Colonic mucosa (tissue), 4 donors: ENCODE measurements around the gene TMEM150C. TPM values are rescaled to one million over a fixed set of nuclear protein-coding genes. Genes with fewer than 3 reads are reported as not detected.

Source experiments
- DNase-seq: peaks from one replicate; pipeline ENCODE4 v3.0.0-alpha.2; 2020
- H3K27ac ChIP-seq: fragments of 200-600 bp; one replicate; pipeline ENCODE4 v1.8.0; 2021
- H3K27me3 ChIP-seq: fragments of 200-600 bp; one replicate; pipeline ENCODE4 v1.8.0; 2021
- H3K36me3 ChIP-seq: fragments of 200-600 bp; one replicate; pipeline ENCODE4 v1.8.0; 2021
- H3K4me1 ChIP-seq: fragments of 200-600 bp; one replicate; pipeline ENCODE4 v1.8.0; 2021; ENCODE audit warnings: mild to moderate bottlenecking
- H3K4me3 ChIP-seq: fragments of 200-600 bp; one replicate; pipeline ENCODE4 v1.8.0; 2021
- H3K9ac ChIP-seq, 2 donors: one replicate each; pipeline ENCODE4 v1.7.0; 2013; ENCODE audit warnings: control low read depth in 2 of 2, low read depth in 2 of 2, low read length in 2 of 2
- H3K9me3 ChIP-seq: fragments of 200-600 bp; one replicate; pipeline ENCODE4 v1.8.0; 2021
- intact Hi-C: fragments of 100-400 bp; cut with DNase I; formaldehyde crosslinking; loops from one replicate; pipeline ENCODE4 v1.14.1; 2022
- total RNA-seq, 2 donors: library from RNA; stranded (reverse); fragmentation: NEBNext Ultra II Directional in 1 of 2; extraction: Animal tissue kit (Norgen Biotek cat#: 25700) in 1 of 2; gene quantifications; one replicate each; pipeline ENCODE4 v1.2.1, GENCODE V29; 2021
- TF ChIP-seq, protein P1 (sequence below): fragments of 200-600 bp; IDR thresholded peaks from one replicate; pipeline ENCODE4 v1.8.0; 2022; ENCODE audit warnings: antibody characterized with exemption, mild to moderate bottlenecking
- donor health status: healthy.
- donor health status: DM: no; HTN: no; CAD: no.
- donor health status: DM: no; HTN: no; CAD: no.

TMEM150C gene
- total RNA-seq, 2 donors from 2014 or later, result 1.2 to 2.5 TPM

DNA sequence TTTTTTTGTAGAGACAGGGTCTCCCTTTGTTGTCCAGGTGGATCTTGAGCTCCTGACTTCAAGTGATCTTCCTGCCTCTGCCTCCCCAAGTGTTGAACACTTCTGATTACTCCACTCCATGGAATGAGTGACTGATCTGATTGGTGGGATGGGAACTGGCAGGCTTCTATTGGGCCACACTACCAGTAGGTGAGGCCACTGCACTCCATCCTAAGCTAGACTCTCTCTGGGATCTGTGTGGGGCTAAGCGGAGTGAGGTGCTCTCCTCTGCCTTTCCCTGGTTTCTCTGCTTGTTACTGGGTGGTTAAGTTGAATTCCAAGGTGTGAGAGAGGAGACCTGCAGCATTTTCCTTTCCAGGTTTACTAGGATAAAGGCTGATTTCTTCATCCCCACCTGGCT lies 72.7 kb downstream of the TMEM150C start:
- H3K4me3 ChIP-seq, result no peak overlapping the region
- H3K9me3 ChIP-seq, result no peaks in the 10 kb centered on the region
- intact Hi-C loops, result no loop called here
- no peaks in the 10 kb centered on the region for H3K27me3 ChIP-seq
- no peak overlapping the region for H3K9ac ChIP-seq
- DNase-seq, result no peak
- no peak overlapping the region for H3K27ac ChIP-seq
- TF ChIP-seq, protein P1, sequence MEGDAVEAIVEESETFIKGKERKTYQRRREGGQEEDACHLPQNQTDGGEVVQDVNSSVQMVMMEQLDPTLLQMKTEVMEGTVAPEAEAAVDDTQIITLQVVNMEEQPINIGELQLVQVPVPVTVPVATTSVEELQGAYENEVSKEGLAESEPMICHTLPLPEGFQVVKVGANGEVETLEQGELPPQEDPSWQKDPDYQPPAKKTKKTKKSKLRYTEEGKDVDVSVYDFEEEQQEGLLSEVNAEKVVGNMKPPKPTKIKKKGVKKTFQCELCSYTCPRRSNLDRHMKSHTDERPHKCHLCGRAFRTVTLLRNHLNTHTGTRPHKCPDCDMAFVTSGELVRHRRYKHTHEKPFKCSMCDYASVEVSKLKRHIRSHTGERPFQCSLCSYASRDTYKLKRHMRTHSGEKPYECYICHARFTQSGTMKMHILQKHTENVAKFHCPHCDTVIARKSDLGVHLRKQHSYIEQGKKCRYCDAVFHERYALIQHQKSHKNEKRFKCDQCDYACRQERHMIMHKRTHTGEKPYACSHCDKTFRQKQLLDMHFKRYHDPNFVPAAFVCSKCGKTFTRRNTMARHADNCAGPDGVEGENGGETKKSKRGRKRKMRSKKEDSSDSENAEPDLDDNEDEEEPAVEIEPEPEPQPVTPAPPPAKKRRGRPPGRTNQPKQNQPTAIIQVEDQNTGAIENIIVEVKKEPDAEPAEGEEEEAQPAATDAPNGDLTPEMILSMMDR, result no peak
- no peaks in the 10 kb centered on the region for H3K36me3 ChIP-seq
- no peaks in the 10 kb centered on the region for H3K4me1 ChIP-seq

DNA sequence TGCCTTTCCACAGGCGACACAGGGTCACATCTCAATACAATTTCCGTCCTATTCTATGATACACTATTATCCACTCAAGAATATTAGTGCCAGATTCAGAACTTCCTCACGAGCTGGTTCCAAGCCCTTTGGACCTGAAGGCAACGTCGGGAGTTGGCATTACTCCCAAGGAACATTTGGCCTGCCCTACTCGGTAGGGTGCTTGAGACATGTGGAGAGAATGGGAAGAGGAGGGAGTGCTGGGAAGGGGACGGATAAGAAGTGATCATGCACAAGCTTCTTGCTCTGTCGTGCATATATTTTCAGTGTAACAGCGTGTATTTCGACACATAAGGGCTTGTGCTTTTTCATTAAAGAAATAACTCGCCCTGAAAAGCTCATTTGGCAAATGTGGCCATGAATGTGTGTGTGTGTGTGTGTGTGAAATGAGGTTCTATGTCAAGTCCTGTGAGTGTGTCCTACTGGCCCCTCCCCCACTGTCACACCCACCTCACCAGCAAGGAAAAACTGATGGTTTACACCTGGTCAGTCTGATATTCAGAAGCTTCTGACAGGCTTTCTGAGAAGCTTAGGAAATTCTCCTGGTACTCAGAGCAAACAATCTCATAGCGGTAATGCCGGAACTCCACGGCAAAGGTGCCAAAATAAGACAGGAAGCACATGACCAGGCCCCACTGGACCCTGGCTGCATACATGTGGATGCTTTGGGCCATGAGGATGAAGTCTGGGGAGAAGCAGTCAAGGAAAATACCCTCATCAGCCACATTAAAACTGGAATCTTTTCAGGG lies 76.6 kb downstream of the TMEM150C start:
- Histone ChIP-seq H3K4me3 (no peak overlapping the region), H3K4me1 (no peaks in the 10 kb centered on the region), H3K36me3 (no peaks in the 10 kb centered on the region), H3K27me3 (no peaks in the 10 kb centered on the region), H3K27ac (no peak overlapping the region), H3K9ac (no peak overlapping the region), H3K9me3 (no peaks in the 10 kb centered on the region)
- TF ChIP-seq, protein P1, result no peak
- DNase-seq, result no peak
- intact Hi-C loops, result no loop called here

DNA sequence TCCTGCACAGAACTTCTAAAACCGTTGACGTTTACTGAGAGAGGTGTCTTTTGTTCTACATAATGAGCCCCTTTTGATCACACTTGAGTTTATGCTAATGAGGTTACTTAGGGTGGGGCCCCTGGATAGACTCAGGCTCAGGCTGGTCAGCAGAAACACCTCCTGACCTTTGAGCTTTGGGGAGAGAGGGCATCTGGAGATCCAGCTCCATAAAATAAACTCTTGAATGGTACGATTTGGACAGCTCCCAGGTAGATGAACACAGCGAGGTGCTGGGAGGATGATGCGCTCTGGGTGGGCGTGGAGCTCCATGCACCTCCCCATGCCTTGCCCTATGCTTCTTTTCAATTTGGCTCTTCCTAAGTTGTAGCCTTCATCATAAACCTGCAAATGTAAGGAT lies 79.4 kb downstream of the TMEM150C start:
- Histone ChIP-seq H3K27me3 (no peaks in the 10 kb centered on the region), H3K9ac (no peak overlapping the region), H3K36me3 (no peaks in the 10 kb centered on the region), H3K4me3 (no peak overlapping the region), H3K4me1 (no peaks in the 10 kb centered on the region), H3K9me3 (no peaks in the 10 kb centered on the region), H3K27ac (no peak overlapping the region)
- intact Hi-C loops, result no loop called here
- TF ChIP-seq, protein P1, result no peak
- DNase-seq, result no peak

DNA sequence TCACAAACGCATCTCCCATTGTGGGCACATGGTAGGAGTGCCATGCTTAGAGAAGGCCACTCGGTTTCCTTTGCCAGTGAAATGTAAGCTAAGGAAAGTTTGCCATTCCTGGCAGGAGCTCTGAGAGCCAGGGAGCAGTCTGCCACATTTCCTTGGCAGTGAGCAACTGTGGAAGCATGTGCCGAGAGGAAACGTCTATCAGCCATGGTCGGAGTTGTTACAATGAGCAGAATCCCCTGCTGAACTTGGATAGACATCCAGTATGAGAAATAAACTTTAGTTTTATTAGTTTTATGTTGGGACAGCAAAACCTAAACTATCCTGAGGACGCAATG lies 80.3 kb downstream of the TMEM150C start:
- no peaks in the 10 kb centered on the region for H3K4me1 ChIP-seq
- no peaks in the 10 kb centered on the region for H3K36me3 ChIP-seq
- H3K9ac ChIP-seq, result no peak overlapping the region
- no peaks in the 10 kb centered on the region for H3K9me3 ChIP-seq
- intact Hi-C loops, result no loop called here
- H3K4me3 ChIP-seq, result no peak overlapping the region
- DNase-seq, result no peak
- H3K27me3 ChIP-seq, result no peaks in the 10 kb centered on the region
- H3K27ac ChIP-seq, result no peak overlapping the region
- TF ChIP-seq, protein P1, result no peak

DNA sequence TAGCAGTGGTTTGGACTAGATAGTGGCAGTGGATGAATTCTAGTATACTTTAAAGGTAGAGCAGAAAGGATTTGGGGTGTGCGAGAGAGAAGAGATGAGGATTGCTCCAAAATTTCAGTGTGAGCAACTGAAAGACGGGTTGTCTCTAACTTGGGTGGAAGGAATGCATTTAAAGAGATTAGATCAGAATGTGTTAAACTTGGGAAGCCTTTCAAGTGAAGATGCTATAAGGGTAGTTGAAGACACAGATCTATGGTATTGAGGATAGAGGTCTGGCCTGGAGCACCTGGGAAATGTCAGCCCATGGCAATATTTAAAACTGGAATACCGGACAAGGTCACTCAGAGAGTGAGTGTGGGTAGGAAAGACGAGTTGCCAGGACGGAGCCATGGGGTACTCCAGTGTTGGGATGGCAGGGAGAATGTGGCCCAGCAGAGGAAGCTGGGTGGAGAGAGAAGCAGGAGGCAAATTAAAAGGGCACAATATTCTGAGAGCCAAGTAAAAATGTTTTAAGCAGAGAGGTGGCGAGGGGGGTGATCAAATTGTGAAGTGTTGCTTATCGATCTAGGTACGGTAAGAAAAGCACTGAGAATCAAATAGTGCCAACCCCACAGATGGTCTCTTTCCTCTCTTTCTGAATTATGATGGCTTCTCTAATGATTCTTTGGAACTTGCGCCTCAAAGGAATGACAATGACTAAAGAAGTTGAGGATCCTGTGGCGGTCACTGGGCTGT lies 80.8 kb downstream of the TMEM150C start:
- intact Hi-C loops, result no loop called here

More for the DNA sequence above, 80.8 kb downstream of the TMEM150C start:
- Histone ChIP-seq H3K36me3 (no peaks in the 10 kb centered on the region), H3K27ac (no peak overlapping the region), H3K4me3 (no peak overlapping the region), H3K4me1 (no peaks in the 10 kb centered on the region), H3K27me3 (no peaks in the 10 kb centered on the region), H3K9ac (no peak overlapping the region), H3K9me3 (no peaks in the 10 kb centered on the region)
- TF ChIP-seq, protein P1, result no peak
- DNase-seq, result no peak
